Ovary (tissue), 9 donors: Measurements from ENCODE around the gene CFAP100. TPM values are rescaled to one million over a fixed set of nuclear protein-coding genes. Genes with fewer than 3 reads are reported as not detected.
A peak's percentile ranks its signal among the peaks of the same experiment; 100 is the strongest.

Source experiments
- DNase-seq, 5 donors: peaks; one replicate each; pipeline ENCODE4 v3.0.0-alpha.2; 2019 to 2020
- H3K27ac ChIP-seq, 2 donors: fragments of 200-600 bp; one replicate each; pipeline versions ENCODE4 v1.5.1 to v1.8.0; 2019 to 2022
- H3K27me3 ChIP-seq: fragments of 200-600 bp; one replicate; pipeline ENCODE4 v1.8.0; 2022
- H3K36me3 ChIP-seq: fragments of 200-600 bp; sonication (generic); one replicate; pipeline ENCODE4 v1.5.1; 2019
- H3K4me1 ChIP-seq: one replicate; pipeline ENCODE4 v1.8.1; 2013; ENCODE audit warnings: mild to moderate bottlenecking, moderate library complexity; ENCODE audit not compliant: insufficient read depth
- H3K4me3 ChIP-seq: fragments of 200-600 bp; sonication (generic); one replicate; pipeline ENCODE4 v1.5.1; 2017
- H3K9me3 ChIP-seq, 2 donors: fragments of 200-600 bp in 1 of 2; sonication (generic) in 1 of 2; one replicate each; pipeline versions ENCODE4 v1.5.1 to v1.8.1; 2013 to 2019; ENCODE audit warnings: mild to moderate bottlenecking in 1 of 2, moderate library complexity in 1 of 2
- EP300 ChIP-seq: sonication (generic); formaldehyde crosslinking; IDR thresholded peaks from one replicate; pipeline ENCODE4 v1.6.1; 2017; ENCODE audit warnings: antibody characterized with exemption
- POLR2A ChIP-seq: fragments of 450-650 bp; IDR thresholded peaks from one replicate; pipeline ENCODE4 v1.6.1; 2017; ENCODE audit warnings: antibody characterized with exemption, mild to moderate bottlenecking, moderate library complexity
- WGBS, 3 donors: extraction: QIAGEN DNeasy Blood & Tissue Kit in 1 of 3; methylation state at CpG; one replicate each; pipeline versions ENCODE4 v1.1.5 to v1.1.7; 2013 to 2017; 5-methylcytosine and 5-hydroxymethylcytosine counted together
- intact Hi-C, 4 donors: fragments of 100-400 bp; cut with DNase I; formaldehyde crosslinking; loops; one replicate each; pipeline versions ENCODE4 v1.11.0 to v1.15.1; 2022 to 2023
- polyA plus RNA-seq, 2 donors: library from polyadenylated mRNA; stranded (reverse); fragments of 200-250 nt in 1 of 2; fragments of 350-450 nt in 1 of 2; fragmentation: Illumina TruSeq in 1 of 2; extraction: RNeasy Lipid Tissue Mini Kit (QIAGEN cat#74804) in 1 of 2; gene quantifications; one replicate each; pipeline ENCODE4 v1.2.3, GENCODE V29; 2013 to 2014
- total RNA-seq, 7 donors: library from RNA; depleted of rRNA in 2 of 7; stranded (reverse); fragments of >200 nt in 2 of 7; fragmentation: NEBNext Ultra II Directional in 3 of 7; extraction: Animal tissue kit (Norgen Biotek cat#: 25700) in 3 of 7; gene quantifications; one replicate each; pipeline versions ENCODE4 v1.1.0 to v1.2.4, GENCODE V29; 2016 to 2023
- TF ChIP-seq, protein P1 (sequence below), 3 donors: fragments of 450-650 bp in 2 of 3; fragments of 200-600 bp in 1 of 3; IDR thresholded peaks; one replicate each; pipeline versions ENCODE4 v1.5.1 to v1.8.0; 2016 to 2022; ENCODE audit warnings: antibody characterized with exemption in 3 of 3, mild to moderate bottlenecking in 1 of 3
- donor health status: DM: no; HTN: no; CAD: no; lungs with moderate emphysema.
- donor health status: DM: no; HTN: no; CAD: no.
- donor health status: Bipolar disorder and iron deficiency.
- donor health status: DM: yes; HTN: yes; CAD: no.
- donor health status: DM: no; HTN: no; CAD: no.
- donor health status: DM: yes; HTN: yes; CAD: no.

The CFAP100 gene
- total and polyA plus RNA-seq, 9 donors, result 0.06 to 21.3 (median 1.6) TPM; not detected in 3

DNA sequence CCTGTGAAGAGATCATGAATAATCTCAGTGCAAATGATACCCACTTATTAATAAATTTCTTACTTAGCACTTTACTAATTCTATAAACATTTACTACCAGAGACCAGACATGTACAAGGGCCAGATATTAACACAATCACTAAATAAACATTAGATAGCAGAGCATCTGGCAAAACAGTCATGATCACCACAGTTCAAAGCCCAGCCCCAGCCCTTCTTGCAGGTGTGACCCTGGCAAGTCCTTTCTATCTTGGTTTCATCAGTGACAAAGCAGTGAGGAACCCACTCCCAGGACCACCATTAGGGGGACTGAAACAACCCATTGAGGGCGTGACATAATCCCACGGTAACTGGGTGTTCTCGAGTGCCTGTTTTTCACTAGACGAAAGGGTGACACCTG, 69.4 kb downstream of the CFAP100 start:
- peak in 1 of 5 donors; percentile 1 for DNase-seq
- no peaks in the 10 kb centered on the region for H3K36me3 ChIP-seq
- peaks cover 4% of the 10 kb centered on the region for H3K4me1 ChIP-seq
- H3K4me3 ChIP-seq, result no peak overlapping the region
- no peak for TF ChIP-seq EP300
- TF ChIP-seq, protein P1, sequence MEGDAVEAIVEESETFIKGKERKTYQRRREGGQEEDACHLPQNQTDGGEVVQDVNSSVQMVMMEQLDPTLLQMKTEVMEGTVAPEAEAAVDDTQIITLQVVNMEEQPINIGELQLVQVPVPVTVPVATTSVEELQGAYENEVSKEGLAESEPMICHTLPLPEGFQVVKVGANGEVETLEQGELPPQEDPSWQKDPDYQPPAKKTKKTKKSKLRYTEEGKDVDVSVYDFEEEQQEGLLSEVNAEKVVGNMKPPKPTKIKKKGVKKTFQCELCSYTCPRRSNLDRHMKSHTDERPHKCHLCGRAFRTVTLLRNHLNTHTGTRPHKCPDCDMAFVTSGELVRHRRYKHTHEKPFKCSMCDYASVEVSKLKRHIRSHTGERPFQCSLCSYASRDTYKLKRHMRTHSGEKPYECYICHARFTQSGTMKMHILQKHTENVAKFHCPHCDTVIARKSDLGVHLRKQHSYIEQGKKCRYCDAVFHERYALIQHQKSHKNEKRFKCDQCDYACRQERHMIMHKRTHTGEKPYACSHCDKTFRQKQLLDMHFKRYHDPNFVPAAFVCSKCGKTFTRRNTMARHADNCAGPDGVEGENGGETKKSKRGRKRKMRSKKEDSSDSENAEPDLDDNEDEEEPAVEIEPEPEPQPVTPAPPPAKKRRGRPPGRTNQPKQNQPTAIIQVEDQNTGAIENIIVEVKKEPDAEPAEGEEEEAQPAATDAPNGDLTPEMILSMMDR (IDR thresholded peaks at IDR 0.05), result no peak
- TF ChIP-seq POLR2A, result no peak
- no peak overlapping the region for H3K27ac ChIP-seq
- H3K9me3 ChIP-seq, result no peaks in the 10 kb centered on the region
- WGBS, 3 donors, result 81 to 83% (median 82%) methylated on average over 4 of the region's 4 CpGs
- intact Hi-C loops, result no loop called here
- H3K27me3 ChIP-seq, result no peaks in the 10 kb centered on the region

DNA sequence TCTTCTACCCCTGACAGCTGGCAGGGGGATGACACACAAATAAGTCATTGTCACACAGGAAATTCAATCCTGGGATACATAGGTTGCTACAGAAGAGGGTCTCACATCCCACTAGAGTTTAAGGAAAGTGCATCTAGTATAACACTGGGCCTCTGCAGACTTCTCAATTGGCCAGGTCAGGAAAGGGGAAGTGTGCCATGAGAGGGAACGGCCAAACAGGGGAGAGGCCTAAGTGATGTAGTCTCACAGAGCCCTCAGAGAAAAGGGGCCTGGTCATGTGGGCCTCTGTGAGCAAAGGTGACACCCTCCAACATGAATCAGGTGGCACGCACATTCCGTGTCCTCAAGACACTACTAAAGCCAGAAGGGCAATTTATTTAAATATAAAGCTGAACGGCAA, 69.8 kb downstream of the CFAP100 start:
- Histone ChIP-seq H3K4me3 (no peak overlapping the region), H3K27ac (no peak overlapping the region), H3K9me3 (no peaks in the 10 kb centered on the region), H3K4me1 (peaks cover 4% of the 10 kb centered on the region), H3K27me3 (no peaks in the 10 kb centered on the region), H3K36me3 (no peaks in the 10 kb centered on the region)
- DNase-seq, result peak in 1 of 5 donors; percentile 1
- WGBS, 3 donors, result 62 to 82% (median 79%) methylated on average over 4 of the region's 4 CpGs
- intact Hi-C loops, result no loop called here
- TF ChIP-seq, protein P1 (IDR thresholded peaks at IDR 0.05), result no peak
- no peak for TF ChIP-seq EP300
- TF ChIP-seq POLR2A, result no peak

DNA sequence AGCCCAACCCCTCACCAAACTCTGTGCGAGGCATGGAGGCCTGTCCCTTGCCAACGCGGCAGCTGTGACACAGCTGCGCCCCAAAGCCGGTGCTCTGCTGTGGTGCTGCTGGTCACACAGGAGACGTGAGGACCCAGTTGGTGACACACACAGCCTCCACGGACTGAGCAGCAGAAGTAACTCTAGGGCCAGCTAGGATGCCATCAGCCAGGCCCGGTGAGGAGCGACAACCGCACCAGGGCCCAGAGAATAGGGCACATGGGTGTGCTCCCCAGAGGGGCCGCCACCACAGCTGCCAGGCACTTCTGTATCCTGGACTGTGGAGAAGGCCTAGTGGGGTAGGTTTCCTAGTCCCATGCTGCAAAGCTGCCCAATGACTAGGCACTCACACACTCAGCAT, 70.3 kb downstream of the CFAP100 start:
- Histone ChIP-seq H3K27me3 (no peaks in the 10 kb centered on the region), H3K27ac (no peak overlapping the region), H3K4me3 (no peak overlapping the region), H3K9me3 (no peaks in the 10 kb centered on the region), H3K36me3 (no peaks in the 10 kb centered on the region), H3K4me1 (peaks cover 4% of the 10 kb centered on the region)
- peak in 2 of 5 donors; percentile 5 for DNase-seq
- 90 to 94% (median 90%) methylated on average over 11 of the region's 11 CpGs for WGBS, 3 donors
- intact Hi-C loops, result no loop called here
- TF ChIP-seq EP300 (no peak), POLR2A (no peak)
- TF ChIP-seq, protein P1 (IDR thresholded peaks at IDR 0.05), result no peak

DNA sequence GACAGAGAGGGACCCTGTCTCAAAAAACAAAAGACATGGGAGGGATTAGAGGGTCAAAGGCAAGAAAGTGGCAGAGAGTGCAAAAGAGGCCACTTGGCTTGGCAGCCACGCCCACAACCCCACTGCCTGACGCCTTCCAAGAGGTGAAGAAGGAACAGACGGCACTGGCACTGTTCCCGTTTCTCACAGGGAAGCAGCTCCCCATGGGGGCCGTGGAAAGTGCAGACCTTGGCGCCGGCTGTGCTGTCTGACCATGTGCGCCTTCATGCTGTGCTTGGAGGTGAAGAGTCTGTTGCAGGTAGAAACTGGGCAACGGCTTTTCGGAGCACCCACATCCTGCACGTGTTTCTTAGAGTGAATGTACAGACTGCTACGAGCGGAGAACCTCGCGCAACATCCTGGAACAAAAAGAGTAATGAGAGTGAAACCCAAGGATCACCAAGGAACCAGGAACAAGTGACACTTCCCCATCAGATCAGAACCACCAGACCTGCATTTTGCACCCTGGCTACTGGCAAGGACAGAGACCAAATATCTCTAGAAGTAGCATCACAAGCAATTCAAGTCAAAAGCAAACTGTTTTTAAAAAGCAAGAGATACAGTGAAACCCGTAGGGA, 71.3 kb downstream of the CFAP100 start:
- Histone ChIP-seq H3K36me3 (no peaks in the 10 kb centered on the region), H3K9me3 (no peaks in the 10 kb centered on the region), H3K27me3 (no peaks in the 10 kb centered on the region), H3K4me3 (no peak overlapping the region), H3K4me1 (no peaks in the 10 kb centered on the region), H3K27ac (no peak overlapping the region)
- 71 to 74% (median 73%) methylated on average over 16 of the region's 16 CpGs for WGBS, 3 donors
- peak in 1 of 5 donors; percentile 16 for DNase-seq
- no peak for TF ChIP-seq EP300
- intact Hi-C loops, result no loop called here

DNA sequence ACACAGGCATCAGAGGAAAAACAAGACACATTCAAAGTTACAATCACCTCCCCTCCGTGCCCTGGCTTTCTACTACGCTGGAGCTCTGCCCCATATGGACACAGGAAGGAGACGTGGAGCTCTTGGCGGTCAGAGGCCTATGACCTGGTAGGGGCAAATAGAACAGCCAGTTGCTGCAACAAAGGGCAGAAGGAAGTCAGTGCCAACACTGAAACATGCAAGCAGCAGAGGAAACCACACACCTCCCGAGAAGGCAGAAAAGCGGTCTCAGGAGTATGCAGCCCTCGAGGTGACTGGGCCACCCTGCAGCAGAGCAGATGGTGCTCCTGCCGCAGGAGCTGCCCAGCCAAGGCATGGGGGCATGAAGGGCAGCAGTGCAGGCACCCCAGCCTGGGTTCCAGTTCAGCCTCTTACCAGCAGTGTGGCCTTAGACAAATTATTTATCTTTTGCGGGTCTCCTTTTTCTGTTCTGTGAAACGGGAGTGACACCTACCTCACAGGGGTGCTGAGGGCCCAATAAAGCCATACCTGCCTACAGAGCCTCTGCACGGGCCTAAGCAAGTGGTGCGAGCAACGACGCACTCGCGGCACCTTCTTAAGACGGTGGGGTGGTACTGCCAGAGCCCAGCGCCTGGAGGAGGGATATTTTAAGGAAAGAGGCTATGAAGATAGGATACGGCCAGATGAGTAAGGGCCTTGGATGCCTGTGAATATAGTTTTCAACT, 72.3 kb downstream of the CFAP100 start:
- WGBS, 3 donors, result 77 to 87% (median 86%) methylated on average over 19 of the region's 19 CpGs

More for the DNA sequence above, 72.3 kb downstream of the CFAP100 start:
- no peaks in the 10 kb centered on the region for H3K27me3 ChIP-seq
- peak in 2 of 5 donors; percentile 4 to 10 for DNase-seq
- intact Hi-C loops, result no loop called here
- no peaks in the 10 kb centered on the region for H3K4me1 ChIP-seq
- TF ChIP-seq, protein P1 (IDR thresholded peaks at IDR 0.05), result no peak
- H3K9me3 ChIP-seq, result no peaks in the 10 kb centered on the region
- H3K36me3 ChIP-seq, result no peaks in the 10 kb centered on the region
- no peak overlapping the region for H3K27ac ChIP-seq
- H3K4me3 ChIP-seq, result no peak overlapping the region
